COR-L47 (cell line): ENCODE data around the gene UNCX.

Experiments used
- DNase-seq: peaks from one replicate; lab custom pipeline; 2025; lab: John Stamatoyannopoulos, UW

The UNCX gene

DNA sequence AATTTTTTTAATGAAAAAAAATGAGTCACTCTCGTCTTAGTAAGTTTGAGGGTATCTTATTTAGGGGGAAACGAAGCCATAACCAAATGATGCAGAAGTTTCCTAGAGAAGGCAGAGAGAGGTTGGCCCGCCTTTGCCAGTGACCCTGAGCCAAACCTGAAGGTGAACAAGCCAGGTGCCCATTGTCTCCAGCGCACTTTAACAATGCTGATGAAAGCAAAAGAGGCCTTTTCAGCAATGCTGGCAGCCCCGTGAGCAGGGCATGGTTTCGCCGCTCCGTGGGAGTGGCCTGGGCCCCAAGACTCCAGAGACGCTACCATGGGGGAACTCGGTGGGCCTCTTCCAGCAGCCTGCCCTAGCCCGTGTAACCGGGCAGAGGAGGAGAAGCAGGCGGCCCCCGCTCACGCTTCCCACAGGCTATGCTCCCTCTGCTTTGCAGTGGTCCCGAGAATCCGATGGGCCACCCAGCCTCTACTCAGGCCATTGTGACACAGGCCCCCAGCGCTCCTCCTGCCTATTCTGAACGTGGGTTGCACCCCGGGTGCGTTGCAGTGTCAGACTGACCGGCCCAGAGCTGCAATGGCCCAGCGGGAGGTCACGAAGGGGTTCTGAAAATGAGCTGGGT, 14.0 kb upstream of the UNCX start:
- DNase-seq, result no peak

DNA sequence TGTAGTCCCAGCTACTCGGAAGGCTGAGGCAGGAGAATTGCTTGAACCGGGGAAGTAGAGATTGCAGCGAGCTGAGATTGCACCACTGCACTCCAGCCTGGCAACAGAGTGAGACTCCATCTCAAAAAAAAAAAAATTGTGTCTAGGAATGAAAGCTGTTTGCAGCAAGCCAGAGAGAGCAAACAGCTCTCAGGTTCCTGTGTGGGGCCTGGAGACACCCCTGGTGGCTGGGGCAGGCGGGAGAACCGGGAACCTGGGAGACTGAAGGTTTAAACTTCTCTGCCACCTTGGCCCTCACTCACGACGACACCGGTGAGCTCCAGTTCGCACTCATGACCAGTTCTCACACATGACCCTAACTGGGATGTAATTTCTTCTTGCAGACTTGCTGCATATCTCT, 13.2 kb upstream of the UNCX start:
- DNase-seq, result no peak

DNA sequence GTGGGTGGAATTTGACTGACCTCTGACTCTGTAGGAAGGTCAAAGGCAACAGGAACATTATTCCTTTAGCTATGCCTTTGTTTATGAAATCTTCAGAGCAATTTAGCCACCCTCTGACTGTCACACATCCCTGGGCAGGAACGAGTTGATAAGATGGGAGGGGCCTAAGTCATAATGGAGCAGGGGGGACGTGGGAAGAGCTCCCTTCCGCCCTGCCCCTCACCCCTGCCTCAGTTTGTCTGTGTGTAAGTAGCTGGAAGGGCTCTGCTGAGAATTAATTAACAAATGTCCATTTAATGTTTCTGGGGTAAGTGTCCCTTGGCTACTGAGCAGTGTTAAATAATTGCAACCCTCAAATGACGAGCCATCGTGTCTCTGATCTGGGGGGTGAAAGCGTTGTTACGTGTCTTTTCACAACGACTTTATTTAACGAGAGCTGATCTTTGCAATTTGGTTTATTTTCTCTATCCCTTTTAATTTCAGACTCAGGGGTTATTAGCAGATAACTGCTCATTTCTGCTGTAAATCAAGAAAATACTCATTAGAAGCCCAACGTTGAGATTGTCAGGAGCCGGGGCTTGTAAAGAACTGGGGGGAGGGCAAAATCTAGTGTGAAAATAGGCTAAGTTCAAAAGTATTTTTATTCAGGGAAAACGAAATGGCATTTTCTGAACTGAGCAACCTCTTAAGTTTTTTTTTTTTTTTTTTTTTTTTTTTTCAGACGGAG, 12.5 kb upstream of the UNCX start:
- no peak for DNase-seq

DNA sequence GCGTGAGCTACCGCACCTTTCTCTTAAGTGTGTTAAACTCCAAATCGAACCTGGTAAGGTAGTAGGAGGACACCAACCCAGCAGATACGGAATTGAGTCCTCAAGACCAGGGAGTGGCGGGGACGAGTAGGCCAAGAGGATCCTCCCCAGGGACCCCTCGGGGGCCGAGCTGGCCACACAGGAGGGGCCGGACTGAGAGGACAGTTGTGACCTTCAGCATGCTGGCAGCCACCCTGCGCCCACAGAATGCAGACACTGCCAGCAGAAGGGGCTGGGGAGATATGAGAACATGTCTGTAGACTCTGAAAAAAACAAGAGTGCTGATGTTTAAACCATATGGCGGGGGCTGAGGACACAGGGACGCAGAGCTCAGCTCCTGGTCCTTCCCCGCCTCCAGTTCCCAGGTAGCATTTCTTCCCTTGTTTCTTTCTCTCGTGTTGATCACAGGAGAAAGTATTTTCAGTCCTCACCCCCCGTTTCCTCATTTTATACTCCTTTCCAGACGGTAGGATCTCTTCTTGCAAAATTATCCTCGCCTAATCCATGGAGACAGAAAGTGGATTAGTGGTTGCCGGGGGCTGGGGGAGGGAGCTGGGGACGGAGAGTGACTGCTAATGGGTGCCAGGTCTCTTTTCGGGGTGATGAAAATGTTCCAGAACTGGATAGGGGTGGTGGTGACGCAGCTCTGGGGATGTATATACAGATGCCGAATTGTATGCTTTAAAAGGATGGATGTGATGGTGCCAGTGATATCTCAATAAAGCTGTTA, 11.5 kb upstream of the UNCX start:
- no peak for DNase-seq

DNA sequence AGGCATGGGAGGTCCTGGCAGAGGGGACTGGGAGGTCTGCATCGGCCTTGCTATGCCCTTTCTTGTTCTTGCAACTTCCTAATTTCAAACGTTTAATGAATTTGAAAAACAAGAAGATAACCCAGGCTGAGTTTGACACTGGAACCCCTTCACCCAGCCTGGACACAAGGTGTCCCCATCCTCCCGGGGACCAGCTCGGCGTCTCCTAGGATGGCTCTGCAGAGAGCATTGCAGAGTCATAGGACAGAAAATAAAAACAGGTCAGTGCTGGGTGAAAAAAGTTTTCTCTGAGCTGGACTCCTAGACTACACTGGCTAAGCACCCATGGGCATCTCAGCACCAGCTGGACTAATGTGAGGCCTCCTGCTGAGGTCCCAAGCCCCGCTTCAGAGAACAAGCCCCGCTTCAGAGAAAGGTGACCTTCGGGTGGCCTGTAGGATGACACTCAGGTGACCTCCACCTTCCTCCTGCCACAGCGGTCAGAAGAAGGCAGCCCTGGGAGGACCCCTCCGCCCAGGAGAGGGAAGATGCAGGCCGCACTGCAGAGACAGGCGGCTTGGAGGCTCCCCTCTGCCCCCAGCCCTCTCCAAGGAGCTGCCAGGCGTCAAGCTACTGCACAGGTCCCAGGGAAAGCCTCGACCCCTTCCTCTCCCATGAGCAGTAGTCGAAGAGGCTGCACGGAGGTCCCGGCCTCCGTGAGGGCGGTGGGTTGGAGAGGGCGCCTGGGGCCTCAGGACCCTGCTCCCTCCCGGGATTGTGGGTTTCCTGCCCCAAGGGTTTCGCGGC, 9.3 kb upstream of the UNCX start:
- no peak for DNase-seq

DNA sequence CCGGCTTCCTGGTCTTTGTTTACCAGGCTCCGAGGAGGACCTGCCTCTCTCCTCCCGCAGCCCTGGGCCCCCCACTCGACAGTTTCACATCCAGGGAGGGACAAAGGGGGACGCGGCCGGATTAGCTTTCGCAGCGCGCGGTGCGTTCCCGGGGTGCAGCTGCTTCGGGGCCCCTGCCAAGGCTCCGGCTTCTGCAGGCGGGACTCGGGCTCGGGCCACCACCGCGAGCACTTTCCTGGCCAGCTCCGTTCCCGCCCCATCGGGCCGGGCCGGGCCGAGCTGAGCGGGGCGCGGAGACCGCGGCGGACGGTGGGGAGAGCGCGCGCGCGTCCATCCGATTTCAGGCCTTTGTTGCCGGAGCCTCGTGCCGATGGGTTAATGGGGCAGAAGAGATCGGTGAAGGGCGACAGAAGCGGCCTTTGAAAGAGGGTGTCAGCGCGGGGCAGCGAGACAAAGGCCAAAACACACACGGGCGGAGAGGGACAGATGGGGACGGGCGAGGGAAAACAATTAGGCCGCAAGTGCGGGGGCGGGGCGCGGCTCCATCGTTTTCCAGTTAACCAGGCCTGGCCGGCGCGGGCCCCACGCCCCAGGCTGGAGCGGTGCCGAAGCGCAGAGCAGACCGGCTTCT, 8.5 kb upstream of the UNCX start:
- no peak for DNase-seq

DNA sequence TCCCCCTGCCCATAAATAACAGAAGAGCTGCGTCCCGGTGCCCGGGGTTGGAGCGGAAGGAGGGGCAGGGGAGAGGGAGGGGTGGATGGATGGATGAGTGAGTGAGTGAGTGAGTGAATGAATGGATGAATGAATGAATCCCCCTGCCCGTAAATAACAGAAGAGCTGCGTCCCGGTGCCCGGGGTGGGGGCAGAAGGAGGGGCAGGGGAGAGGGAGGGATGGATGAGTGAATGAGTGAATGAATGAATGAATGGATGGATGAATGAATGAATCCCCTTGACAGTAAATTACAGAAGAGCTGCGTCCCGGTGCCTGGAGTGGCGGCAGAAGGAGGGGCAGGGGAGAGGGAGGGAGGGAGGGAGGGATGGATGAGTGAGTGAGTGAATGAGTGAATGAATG, 7.6 kb upstream of the UNCX start:
- DNase-seq, result no peak

DNA sequence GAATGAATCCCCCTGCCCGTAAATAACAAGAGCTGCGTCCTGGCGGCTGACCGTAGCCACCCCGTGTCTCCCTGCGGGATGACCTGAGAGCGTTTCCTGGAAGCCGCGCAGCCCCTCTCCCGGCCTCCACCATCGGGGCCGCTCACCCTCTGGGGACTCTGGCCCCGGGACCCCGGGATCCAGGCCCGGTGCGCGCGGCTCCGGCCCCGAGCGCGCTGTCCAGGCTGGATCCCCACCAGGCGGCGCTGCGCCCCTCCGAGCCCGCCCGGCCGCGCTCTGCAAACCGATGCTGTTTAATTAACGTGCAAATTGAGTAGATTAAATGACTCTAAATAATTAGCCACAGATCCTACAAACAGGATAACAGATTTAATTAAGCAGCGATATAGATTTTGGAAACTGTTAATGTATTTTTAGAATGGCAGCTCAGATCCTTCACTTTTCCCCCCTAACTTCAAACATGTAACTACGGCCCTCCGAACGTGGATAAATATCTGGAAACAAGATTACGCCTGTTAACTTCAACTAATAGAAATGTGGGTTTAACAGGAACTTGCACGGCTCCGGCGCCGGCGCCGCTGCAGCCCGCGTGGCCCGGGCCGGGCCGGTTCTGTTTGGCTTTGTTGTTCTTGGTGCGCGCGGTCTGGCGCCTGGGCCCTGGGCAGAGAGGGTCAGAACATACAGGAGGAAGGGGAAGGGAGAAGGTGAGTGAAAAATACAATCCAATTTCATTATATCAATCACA, 7.1 kb upstream of the UNCX start:
- no peak for DNase-seq

DNA sequence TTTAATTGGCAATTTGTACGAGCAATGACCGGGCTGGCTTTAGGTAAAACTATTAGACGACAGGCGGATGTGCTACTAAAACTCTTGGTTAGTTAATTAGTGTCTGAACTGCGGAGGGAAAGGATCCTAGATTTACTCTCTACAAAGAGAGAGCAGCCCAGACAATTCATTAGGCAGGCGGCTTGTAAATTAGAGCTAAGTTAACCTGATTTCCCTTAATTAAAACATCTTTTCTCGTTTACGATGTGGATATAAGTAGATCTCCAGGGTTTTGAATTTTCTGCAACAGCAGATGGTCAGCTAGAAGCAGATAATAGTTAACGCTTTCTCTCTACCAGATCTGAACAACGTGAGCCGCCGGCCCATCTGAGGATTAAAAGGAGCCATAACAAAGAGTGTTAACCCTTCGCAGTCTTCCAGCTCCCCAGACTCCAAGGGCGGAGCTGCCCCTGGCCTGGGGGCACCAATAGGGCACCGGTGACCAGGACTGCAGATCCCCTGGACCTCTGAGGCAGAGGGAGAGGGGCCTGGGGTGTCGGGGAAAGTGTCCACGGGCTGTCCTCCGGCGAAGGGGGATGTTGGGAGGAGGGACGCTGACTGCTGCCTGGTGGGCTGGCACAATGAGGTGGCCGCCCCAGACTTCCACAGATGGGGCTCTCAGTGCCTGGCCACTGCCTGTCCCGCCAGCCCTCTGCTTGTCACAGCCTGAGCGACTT, 6.3 kb upstream of the UNCX start:
- no peak for DNase-seq

DNA sequence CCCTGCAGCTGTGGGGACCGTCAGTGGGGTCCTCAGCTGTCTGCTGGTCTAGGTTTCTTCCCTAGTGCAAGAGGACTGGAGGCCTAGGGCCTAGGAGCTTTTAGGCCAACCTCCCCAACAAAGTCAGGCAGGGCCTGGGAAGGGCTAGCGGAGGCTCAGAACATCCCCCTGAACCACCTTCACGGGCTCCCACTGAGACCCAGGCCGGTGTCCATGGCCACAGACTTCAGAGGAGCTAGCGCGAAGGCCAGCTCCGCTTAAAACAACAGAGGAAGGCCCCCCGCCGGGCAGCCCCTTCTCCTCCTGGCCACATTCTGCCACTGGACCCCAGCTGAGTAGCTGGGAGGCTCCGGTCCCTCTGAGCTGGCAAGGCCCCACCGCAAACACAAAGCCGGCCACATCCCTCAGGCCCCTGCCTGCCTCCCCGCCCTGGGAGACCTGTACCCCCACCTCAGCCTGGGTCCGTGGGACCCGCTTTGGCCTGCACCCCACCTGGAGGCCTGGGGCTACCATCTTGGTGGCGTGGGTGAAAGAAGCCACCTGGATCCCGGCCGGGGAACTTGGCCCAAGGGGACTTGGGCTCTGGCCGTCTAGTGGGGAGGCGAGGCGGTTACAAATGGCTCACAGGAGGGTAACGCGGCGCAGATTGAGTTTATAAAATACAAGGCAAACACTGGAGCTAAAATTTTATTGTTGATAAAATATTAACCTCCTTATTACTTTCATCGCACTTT, 5.4 kb upstream of the UNCX start:
- DNase-seq, result no peak

DNA sequence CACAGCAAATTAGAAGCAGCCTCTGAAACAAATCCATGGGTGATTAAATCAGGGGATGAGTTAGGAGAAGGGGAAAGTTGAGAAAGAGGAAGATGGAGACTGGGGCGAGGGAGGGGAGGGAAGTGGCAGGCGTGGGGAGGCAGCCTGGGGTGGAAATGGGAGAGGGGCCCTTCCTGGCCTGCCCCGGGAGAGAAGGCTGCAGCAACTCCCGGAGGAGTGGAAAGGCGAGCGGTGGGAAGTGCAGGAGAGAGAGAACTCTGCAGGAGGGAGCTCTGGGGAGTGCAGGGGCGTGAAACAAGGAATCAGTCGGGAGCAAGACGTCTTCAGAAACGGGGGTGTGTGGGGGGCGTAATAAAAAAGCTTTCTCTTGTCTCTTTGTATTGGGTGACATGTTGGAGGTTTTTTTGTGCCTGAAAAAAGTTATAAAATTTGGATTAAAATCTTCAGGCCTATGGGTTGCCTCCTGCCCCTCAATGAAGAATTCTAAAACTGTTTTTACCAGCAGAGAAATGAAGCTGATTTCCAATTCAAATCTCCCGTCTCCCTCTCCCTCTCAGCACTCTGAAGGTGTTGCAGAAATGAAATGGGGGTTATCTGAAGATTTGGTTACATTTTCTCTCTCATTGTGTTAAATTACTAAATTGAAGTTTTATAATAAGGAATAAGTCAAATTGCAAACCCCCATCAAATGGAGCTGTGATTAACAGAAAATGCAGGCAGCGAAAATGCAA, 4.7 kb upstream of the UNCX start:
- no peak for DNase-seq

DNA sequence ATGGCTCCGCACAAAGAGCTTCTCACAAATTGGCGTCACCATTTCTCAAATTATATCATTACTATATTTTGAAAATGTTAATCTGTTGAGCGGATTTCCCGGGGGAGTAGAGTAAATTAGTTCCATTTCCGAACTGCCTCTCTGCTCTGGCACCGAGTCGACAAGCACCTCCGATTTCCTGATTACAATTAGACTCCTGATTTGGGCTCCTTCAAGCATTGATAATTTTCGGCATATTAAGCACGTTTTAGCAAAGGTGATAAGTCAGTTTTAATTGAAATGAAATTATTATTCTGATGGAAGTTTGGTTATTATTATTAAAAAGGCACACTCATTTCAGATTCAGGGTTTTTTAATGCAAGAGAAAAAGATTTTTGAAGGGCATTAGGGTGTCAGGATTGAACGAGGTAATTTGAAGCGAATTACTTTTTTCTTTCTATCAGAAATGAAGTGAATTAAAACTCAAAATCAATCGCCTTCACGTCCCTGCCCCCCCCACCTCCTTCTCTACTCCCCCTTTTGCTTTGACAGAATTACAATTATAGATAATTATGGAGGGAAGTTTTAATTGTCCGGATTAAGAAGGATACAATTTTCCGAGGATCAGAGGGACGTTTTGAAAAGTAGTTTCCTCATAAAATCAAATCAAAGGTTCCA, 4.0 kb upstream of the UNCX start:
- DNase-seq, result no peak

DNA sequence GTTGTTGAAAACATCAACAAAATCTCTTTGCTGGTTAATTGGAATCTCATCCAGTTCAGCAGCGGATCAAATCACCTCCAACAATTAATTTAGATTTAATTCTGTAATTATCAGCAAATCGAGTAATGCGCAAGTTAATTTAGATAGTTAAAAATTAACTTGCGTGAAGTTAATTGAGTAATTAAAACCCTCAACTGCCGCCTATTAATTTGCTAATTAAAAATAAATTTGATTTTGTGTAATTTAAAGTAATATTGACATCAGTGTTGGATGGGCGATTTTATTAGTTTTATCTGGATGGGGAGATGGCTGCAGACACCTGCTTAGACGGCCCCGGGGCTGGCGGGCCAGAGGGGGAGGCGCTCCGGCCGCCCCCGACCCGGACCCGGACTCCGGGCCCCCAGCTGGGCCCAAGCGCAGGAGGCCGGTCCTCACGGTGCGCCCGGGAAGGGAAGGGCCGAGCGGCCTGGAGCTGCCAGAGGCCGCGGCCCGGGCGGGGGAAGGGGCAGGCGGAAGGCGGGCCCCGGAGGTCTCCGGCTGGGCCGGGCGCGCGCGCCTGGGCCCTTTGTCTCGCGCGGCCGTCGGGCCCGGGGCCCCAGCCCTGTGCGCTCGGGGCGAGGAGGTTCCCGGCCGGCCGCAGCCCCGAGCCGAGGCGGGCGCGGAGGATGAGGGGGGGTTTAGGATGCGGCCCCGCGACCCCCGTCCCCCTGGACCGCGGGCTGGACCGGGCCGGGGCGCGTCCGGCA, 3.3 kb upstream of the UNCX start:
- DNase-seq, result no peak

DNA sequence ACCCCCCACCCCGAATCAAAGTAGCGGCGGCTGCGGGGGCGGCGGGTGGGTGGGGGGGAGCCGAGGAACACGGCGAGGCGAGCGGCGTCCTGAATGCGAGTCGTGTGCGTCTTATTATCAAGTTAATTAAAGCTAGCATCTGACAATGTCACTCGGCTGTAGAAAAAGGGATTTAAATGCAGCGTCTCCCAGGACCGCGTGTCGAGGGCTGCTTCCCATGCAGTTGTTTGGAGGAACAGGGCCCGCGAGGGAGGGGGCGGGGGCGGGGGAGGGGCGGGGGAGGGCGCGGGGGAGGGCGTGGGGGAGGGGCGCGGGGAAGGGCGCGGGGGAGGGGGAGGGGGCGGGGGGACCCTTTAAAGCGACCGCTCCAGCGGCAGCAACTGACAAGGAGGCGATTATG, 2.7 kb upstream of the UNCX start:
- no peak for DNase-seq

DNA sequence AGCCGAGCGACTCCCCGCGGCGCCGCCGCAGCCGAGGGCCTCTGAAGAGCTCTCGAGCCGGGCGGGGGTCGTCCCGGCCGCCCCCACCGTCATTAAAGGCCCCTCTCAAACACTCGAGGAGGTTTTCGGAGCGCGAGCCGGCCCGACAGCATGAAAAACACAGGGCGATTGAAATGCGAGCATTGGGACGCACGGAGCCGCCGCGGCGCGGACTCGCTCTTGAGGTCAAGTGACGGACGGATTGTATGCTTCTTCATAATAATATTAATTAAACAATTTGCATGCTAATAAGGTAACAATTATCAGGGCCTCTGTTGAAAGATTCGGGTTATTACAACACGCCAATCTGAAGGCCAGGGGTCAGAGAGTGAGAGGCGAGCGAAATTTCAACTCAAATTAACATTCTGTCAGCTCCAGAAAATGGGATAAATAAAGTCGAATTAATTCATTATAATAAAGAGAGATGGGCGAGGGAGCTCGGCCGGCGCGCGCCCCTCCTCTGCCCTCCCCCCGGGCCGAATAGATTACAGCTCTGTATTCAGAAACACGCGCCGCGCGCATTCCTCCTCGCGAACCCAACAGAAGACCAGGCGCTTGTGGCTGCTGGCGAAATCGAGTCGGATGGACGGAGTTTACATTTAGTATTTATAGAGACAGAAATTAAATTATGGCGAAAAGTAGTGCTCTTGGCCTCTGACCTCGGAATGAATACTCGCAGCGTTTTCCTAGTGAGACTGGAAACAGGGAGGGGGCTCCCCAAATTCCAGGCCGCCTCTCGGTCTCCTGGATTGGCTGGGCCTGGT, 2.1 kb upstream of the UNCX start:
- no peak for DNase-seq

DNA sequence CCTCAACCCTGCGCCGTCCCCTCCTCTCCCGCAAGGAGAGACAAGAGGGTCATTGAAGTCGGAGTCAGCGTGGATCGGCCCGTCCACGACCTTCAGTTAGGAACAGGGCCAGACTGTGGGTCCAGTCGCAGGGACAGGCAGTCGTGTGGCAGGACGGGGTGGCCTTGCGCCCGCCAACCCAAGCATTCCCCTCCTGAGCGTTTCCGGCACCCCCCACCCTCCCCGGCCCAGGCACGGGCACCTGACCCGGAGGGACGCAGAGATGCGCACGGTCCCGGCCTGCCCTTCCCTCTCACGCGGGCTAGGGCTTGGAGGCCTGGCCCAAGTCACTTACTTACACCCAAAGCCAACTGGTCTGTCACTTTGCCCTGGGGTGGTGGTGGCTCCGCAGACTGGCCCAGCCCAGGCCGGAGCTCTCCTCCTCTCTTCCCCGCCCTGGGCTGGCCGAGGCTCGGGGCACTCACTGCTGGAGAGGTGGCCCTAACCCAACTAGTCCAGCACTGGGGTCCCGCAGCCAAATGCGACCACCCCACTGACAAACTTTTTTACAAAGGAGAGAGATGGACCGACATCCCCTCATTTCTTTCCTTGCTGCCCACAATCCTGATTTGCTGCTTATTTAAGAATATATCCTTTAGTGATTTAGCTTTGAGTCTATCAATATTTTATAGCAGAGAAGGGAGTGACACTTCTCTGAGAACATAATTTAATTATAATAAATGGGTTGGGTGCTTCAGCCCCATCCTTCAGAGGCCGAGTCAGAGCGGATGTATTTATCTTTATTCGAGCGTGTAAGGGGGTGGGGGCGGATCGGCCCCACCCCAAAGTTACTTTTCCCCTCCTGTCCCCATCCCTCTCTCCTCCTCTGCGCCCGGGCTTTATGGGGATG, 1.2 kb upstream of the UNCX start:
- no peak for DNase-seq
